Bronchial epithelial cell (primary cell): ENCODE data around the gene SRSF3. TPM values are rescaled to one million over a fixed set of nuclear protein-coding genes. Genes with fewer than 3 reads are reported as not detected.
"Not testable (repeated sequence)": the region's sequence is repeated elsewhere in the genome, so short reads cannot be mapped to it uniquely, and the experiment has no call there.

ENCODE experiments used
- DNase-seq: peaks from one replicate; pipeline ENCODE4 v3.0.0-alpha.2; 2010; ENCODE audit warnings: low read depth
- FAIRE-seq: peaks from 2 replicates; lab custom pipeline; 2011; peaks lifted over from hg19 to GRCh38; lab: Jason Lieb, UNC
- H3K27me3 ChIP-seq: 2 replicates; pipeline ENCODE4 v1.5.1; 2011; ENCODE audit warnings: low read length; ENCODE audit not compliant: control insufficient read depth, insufficient read depth
- H3K36me3 ChIP-seq: 2 replicates; pipeline ENCODE4 v1.5.1; 2011; ENCODE audit warnings: low read length; ENCODE audit not compliant: control insufficient read depth, insufficient read depth
- H3K4me3 ChIP-seq: 2 replicates; pipeline ENCODE4 v1.5.1; 2011; ENCODE audit warnings: mild to moderate bottlenecking, low read depth, low read length, control low read depth
- CTCF ChIP-seq: IDR thresholded peaks from 2 replicates; pipeline ENCODE4 v1.5.1; 2011; ENCODE audit warnings: mild to moderate bottlenecking, moderate library complexity, low read length, control low read depth, inconsistent platforms; ENCODE audit not compliant: insufficient read depth, severe bottlenecking
- total RNA-seq: library from RNA; depleted of rRNA; stranded (reverse); fragments of >200 nt; gene quantifications from 2 replicates; pipeline ENCODE4 v1.2.1, GENCODE V29; 2014

The SRSF3 gene
- total RNA-seq, 1 donor from 2014 or later = 200 TPM

GRCh38 chr6:36600564-36601146 is 6.5 kb downstream of the SRSF3 start:
- FAIRE-seq (no peak), DNase-seq (no peak)
- peaks cover 29% of the 10 kb centered on the region for H3K36me3 ChIP-seq
- no peak for TF ChIP-seq CTCF
- no peaks in the 10 kb centered on the region for H3K27me3 ChIP-seq
- H3K4me3 ChIP-seq = no peak overlapping the region

GRCh38 chr6:36601818-36602217 is 7.7 kb downstream of the SRSF3 start:
- not testable (repeated sequence) for FAIRE-seq, DNase-seq, H3K4me3 ChIP-seq, H3K27me3 ChIP-seq
- peaks cover 31% of the 10 kb centered on the region for H3K36me3 ChIP-seq

GRCh38 chr6:36603222-36604089 is 9.3 kb downstream of the SRSF3 start:
- no peak for DNase-seq
- Histone ChIP-seq H3K36me3 (peaks cover 26% of the 10 kb centered on the region), H3K27me3 (no peaks in the 10 kb centered on the region), H3K4me3 (no peak overlapping the region)
- FAIRE-seq = no peak
- TF ChIP-seq CTCF = no peak

GRCh38 chr6:36604090-36605060 is 10.2 kb downstream of the SRSF3 start:
- FAIRE-seq = no peak

GRCh38 chr6:36605143-36605542 is 11.0 kb downstream of the SRSF3 start:
- Histone ChIP-seq H3K4me3 (no peak overlapping the region), H3K36me3 (peaks cover 17% of the 10 kb centered on the region), H3K27me3 (no peaks in the 10 kb centered on the region)
- TF ChIP-seq CTCF = no peak
- FAIRE-seq (no peak), DNase-seq (no peak)

More at GRCh38 chr6:36604090-36605060, 10.2 kb downstream of the SRSF3 start:
- no peak for DNase-seq
- no peaks in the 10 kb centered on the region for H3K27me3 ChIP-seq
- peaks cover 23% of the 10 kb centered on the region for H3K36me3 ChIP-seq
- no peak overlapping the region for H3K4me3 ChIP-seq
- TF ChIP-seq CTCF = no peak
